Keratinocyte (primary cell): ENCODE measurements around the gene STX8. TPM values are rescaled to one million over a fixed set of nuclear protein-coding genes. Genes with fewer than 3 reads are reported as not detected.
"Not testable (repeated sequence)": the region's sequence is repeated elsewhere in the genome, so short reads cannot be mapped to it uniquely, and the experiment has no call there.

ENCODE experiments used
- DNase-seq: peaks from one replicate; pipeline ENCODE4 v3.0.0-alpha.2; 2011; ENCODE audit warnings: low read depth, missing footprints, low spot score
- FAIRE-seq: peaks from 2 replicates; lab custom pipeline; 2011; peaks lifted over from hg19 to GRCh38; lab: Jason Lieb, UNC
- H2AFZ ChIP-seq: 2 replicates; pipeline ENCODE4 v1.6.0; 2012; ENCODE audit warnings: low read length, control low read depth, inconsistent platforms; ENCODE audit not compliant: control insufficient read depth
- H3K27ac ChIP-seq: 2 replicates; pipeline ENCODE4 v1.5.1; 2011; ENCODE audit warnings: low read length; ENCODE audit not compliant: control insufficient read depth, insufficient read depth
- H3K27me3 ChIP-seq: 3 replicates; pipeline ENCODE4 v1.6.0; 2011; ENCODE audit warnings: low read length; ENCODE audit not compliant: control insufficient read depth, insufficient read depth; ENCODE audit errors: extremely low read depth
- H3K36me3 ChIP-seq, 2 experiments: 2 replicates in 1 of 2; 3 replicates in 1 of 2; pipeline ENCODE4 v1.5.1; 2011; ENCODE audit warnings: low read length in 2 of 2, mild to moderate bottlenecking in 1 of 2; ENCODE audit not compliant: control insufficient read depth in 2 of 2, insufficient read depth in 2 of 2; ENCODE audit errors: extremely low read depth in 1 of 2
- H3K4me1 ChIP-seq: 3 replicates; pipeline ENCODE4 v1.5.1; 2011; ENCODE audit warnings: low read length; ENCODE audit not compliant: control insufficient read depth, insufficient read depth; ENCODE audit errors: extremely low read depth
- H3K4me2 ChIP-seq: 3 replicates; pipeline ENCODE4 v1.6.0; 2011; ENCODE audit warnings: low read depth, low read length; ENCODE audit not compliant: control insufficient read depth, insufficient read depth; ENCODE audit errors: extremely low read depth
- H3K4me3 ChIP-seq, 3 experiments: fragments of 200-600 bp in 1 of 3; sonication (generic) in 1 of 3; 2 replicates in 2 of 3; 3 replicates in 1 of 3; pipeline ENCODE4 v1.5.1; 2011 to 2016; ENCODE audit warnings: low read length in 3 of 3, mild to moderate bottlenecking in 3 of 3, control low read depth in 2 of 3, inconsistent platforms in 1 of 3, low read depth in 1 of 3, mixed read lengths in 1 of 3, mixed run types in 1 of 3, moderate library complexity in 1 of 3; ENCODE audit not compliant: control insufficient read depth in 2 of 3, insufficient read depth in 2 of 3; ENCODE audit errors: extremely low read depth in 1 of 3
- H3K79me2 ChIP-seq: 2 replicates; pipeline ENCODE4 v1.6.0; 2012; ENCODE audit warnings: low read length; ENCODE audit not compliant: control insufficient read depth, insufficient read depth
- H3K9ac ChIP-seq: 3 replicates; pipeline ENCODE4 v1.6.0; 2011; ENCODE audit warnings: low read length; ENCODE audit not compliant: control insufficient read depth, insufficient read depth; ENCODE audit errors: extremely low read depth
- H3K9me1 ChIP-seq: 3 replicates; pipeline ENCODE4 v1.6.0; 2011; ENCODE audit warnings: low read length; ENCODE audit not compliant: control insufficient read depth, insufficient read depth; ENCODE audit errors: extremely low read depth
- H3K9me3 ChIP-seq: 2 replicates; pipeline ENCODE4 v1.5.1; 2012; ENCODE audit warnings: low read depth, low read length; ENCODE audit not compliant: control insufficient read depth
- H4K20me1 ChIP-seq: 3 replicates; pipeline ENCODE4 v1.6.0; 2011; ENCODE audit warnings: low read length; ENCODE audit not compliant: control insufficient read depth, insufficient read depth; ENCODE audit errors: extremely low read depth
- CTCF ChIP-seq, 3 experiments: IDR thresholded peaks in 1 of 3; conservative IDR thresholded peaks in 1 of 3; optimal IDR thresholded peaks in 1 of 3; 2 replicates in 2 of 3; 3 replicates in 1 of 3; pipeline versions ENCODE3 to v1.5.1; 2011; ENCODE audit warnings: low read length in 3 of 3, mild to moderate bottlenecking in 3 of 3, moderate library complexity in 2 of 3, control low read depth in 1 of 3, inconsistent platforms in 1 of 3; ENCODE audit not compliant: insufficient read depth in 2 of 3; ENCODE audit errors: extremely low read depth in 1 of 3
- EZH2 ChIP-seq: IDR thresholded peaks from one replicate; pipeline ENCODE4 v1.6.1; 2012; ENCODE audit warnings: inconsistent platforms, mild to moderate bottlenecking, low read length, moderate library complexity
- dilution Hi-C: fragments of 300-500 bp; cut with MboI; formaldehyde crosslinking; loops from one replicate; pipeline ENCODE4 v1.7.0; 2020; ENCODE audit warnings: low sequenced_read_pairs; ENCODE audit not compliant: extremely low pct_ligation_motif_present
- polyA plus RNA-seq, 5 experiments: library from polyadenylated mRNA; depleted of rRNA in 3 of 5; stranded (reverse) in 3 of 5; stranded (forward) in 1 of 5; unstranded in 1 of 5; fragments of >200 nt; gene quantifications; 1 replicate in 1 of 5; 2 replicates in 3 of 5; 3 replicates in 1 of 5; pipeline versions ENCODE4 v1.2.1 to v1.2.3, GENCODE V29; 2011 to 2012; ENCODE audit warnings: missing spikeins in 2 of 5, low read depth in 1 of 5, low replicate concordance in 1 of 5

Gene STX8
- polyA plus RNA-seq, 1 donor (not counting 4 experiments of a cell fraction or from before 2014, with no cell fraction given): 90.3 TPM

DNA sequence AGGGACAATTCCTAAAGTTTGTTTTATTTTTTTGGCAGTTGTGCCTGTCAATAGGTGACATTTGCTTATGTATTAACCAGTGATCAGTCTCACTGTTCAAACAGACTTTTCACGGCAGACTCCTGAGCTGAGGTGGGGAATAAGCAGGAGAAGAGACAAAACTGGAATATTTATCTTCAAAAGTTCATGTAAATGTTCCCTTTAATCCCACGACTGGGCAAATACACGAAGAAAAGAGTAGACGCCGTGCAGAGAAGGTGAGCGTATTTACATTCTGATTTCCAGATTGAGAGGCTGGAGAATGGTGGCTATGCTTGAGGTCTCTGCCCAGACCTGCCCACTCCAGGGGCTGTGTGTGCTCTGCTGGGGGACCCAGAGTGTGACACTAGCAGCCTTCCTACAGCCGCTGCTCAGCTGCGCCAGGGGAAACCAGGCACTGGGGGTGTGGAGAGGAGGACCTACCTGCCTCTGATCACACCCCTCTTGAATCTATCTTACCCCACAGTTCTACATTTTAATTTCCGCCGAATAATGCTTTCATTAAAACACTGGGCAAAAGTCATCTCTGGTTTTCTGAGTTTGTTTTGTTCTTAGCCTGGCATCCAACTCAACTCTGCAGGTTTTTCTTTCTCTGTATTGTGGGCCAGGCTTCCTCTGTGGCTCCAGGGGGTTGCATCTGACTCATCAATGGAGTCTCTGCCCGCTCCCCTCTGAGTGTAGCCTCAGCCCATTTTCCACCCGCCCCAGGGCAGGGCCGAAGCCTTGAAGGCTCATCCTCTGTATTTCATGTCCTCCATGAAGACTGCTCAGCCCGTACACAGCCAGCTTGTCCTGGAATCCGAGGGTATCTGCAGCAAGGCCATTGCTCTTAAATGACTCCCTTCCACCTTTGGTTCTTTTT is 317.3 kb downstream of the STX8 start:
- TF ChIP-seq CTCF (optimal IDR thresholded peaks at IDR 0.05 in 1 of 3, IDR thresholded peaks at IDR 0.05 in 1 of 3, conservative IDR thresholded peaks at IDR 0.05 in 1 of 3; ENCODE audit: extremely low read depth in 1 of 3, insufficient read depth in 2 of 3, low read length in 3 of 3) (no peak), EZH2 (no peak)
- H2AFZ ChIP-seq: no peak overlapping the region
- H3K27me3 ChIP-seq: no peaks in the 10 kb centered on the region
- dilution Hi-C loops: no loop called here
- no peaks in the 10 kb centered on the region for H3K9me1 ChIP-seq
- no peak overlapping the region for H3K27ac ChIP-seq
- no peak for FAIRE-seq
- H3K36me3 ChIP-seq: no peaks in the 10 kb centered on the region
- H3K4me2 ChIP-seq: no peak overlapping the region
- H3K4me3 ChIP-seq: no peak overlapping the region
- H3K9me3 ChIP-seq: no peaks in the 10 kb centered on the region
- no peaks in the 10 kb centered on the region for H3K79me2 ChIP-seq
- H3K4me1 ChIP-seq: no peaks in the 10 kb centered on the region
- no peaks in the 10 kb centered on the region for H4K20me1 ChIP-seq
- H3K9ac ChIP-seq: no peak overlapping the region
- no peak for DNase-seq

DNA sequence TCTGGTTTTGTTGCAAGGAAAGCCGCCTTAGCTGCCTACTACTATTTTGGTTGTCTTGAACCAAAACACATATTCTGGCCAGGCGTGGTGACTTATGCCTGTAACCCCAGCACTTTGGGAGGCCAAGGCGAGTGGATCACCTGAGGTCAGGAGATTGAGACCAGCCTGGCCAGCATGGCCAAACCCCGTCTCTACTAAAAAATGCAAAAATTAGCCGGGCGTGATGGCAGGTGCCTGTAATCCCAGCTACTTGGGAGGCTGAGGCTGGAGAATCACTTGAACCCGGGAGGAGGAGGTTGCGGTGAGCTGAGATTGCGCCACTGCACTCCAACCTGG is 318.0 kb downstream of the STX8 start:
- FAIRE-seq, H2AFZ ChIP-seq, H3K27me3 ChIP-seq, H3K36me3 ChIP-seq, H3K4me1 ChIP-seq, H3K4me2 ChIP-seq, H3K4me3 ChIP-seq, H3K9me3 ChIP-seq, H4K20me1 ChIP-seq, DNase-seq, H3K27ac ChIP-seq, dilution Hi-C loops, H3K9me1 ChIP-seq, H3K79me2 ChIP-seq, H3K9ac ChIP-seq: not testable (repeated sequence)
